ENCODE measurements around the gene ANTXR1. TPM values are rescaled to one million over a fixed set of nuclear protein-coding genes. Genes with fewer than 3 reads are reported as not detected.

The ANTXR1 gene
- total RNA-seq, 1 experiment from 2014 or later: 25.7 TPM

DNA sequence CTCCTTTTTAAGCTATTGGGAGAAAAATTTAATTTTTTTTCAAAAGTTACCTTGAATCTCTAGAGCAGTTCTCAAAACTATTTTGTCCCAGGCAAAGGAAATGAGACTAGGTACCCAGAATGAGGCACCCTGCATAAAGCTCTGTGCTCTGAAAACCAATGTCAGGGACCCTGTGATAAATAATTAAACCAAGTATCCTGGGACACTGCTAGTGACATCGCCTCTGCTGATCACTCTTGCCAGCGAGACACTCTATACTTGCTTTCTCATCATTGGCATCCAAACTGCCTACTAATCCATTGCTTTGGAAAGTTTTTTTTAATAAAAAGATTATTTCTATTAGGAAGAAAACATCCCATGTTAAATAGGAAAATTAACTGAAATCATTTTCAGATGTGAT, 37.1 kb upstream of the ANTXR1 start:
- no peaks in the 10 kb centered on the region for H3K9me3 ChIP-seq (ENCODE audit: control insufficient read depth in 1 of 2, insufficient read depth in 1 of 2, low read depth in 1 of 2, low read length in 2 of 2)
- DNase-seq (ENCODE audit: low read depth, low spot score) (no peak), ATAC-seq (no peak)
- no TSS peak for BruUV-seq (replicated peaks)
- no peaks in the 10 kb centered on the region for H3K36me3 ChIP-seq (ENCODE audit: control insufficient read depth in 1 of 2, insufficient read depth in 2 of 2, low read length in 2 of 2)
- no peaks in the 10 kb centered on the region for H3K9me2 ChIP-seq (ENCODE audit: insufficient read depth)
- no peak overlapping the region for H2AFZ ChIP-seq (ENCODE audit: low read depth, low read length, poor library complexity, severe bottlenecking)
- peaks cover 0 to 14% of the 10 kb centered on the region in 2 experiments; a peak in 2 of 4 replicates for H3K4me1 ChIP-seq (ENCODE audit: control insufficient read depth in 1 of 2, insufficient read depth in 2 of 2, low read length in 2 of 2)
- no peak overlapping the region for H3K27ac ChIP-seq (ENCODE audit: low read depth, low read length)
- no peaks in the 10 kb centered on the region for H4K20me1 ChIP-seq (ENCODE audit: insufficient read depth)
- ChIA-PET CTCF (interaction anchor here (1.5 to 2.0 kb wide), 2 partner anchors 32 to 37 kb away, joined by 3 to 4 read pairs; partner anchors contain the start of gene ANTXR1), POLR2A (no interaction called here), RAD21 (ENCODE audit: low non-redundant PET in 1 of 2, low total read pairs in 2 of 2, uncharacterized antibody in 2 of 2, unreplicated experiment in 2 of 2) (no interaction called here)
- H3K4me3 ChIP-seq (replicated peaks in 1 of 2; ENCODE audit: low read depth in 1 of 2, low read length in 2 of 2): no peak overlapping the region
- TF ChIP-seq FOSL1 (IDR thresholded peaks at IDR 0.05; ENCODE audit: low read depth) (no peak), SIN3A (IDR thresholded peaks at IDR 0.05; ENCODE audit: low read depth) (no peak), CBX3 (IDR thresholded peaks at IDR 0.05; ENCODE audit: low read depth) (no peak), ZNF274 (IDR thresholded peaks at IDR 0.05; ENCODE audit: low read depth, low read length) (no peak), ZFX (IDR thresholded peaks at IDR 0.05) (no peak), SRF (IDR thresholded peaks at IDR 0.05; ENCODE audit: low read depth) (no peak), POLR2A (IDR thresholded peaks at IDR 0.05; ENCODE audit: borderline replicate concordance, extremely low read depth, insufficient read depth, insufficient read length) (no peak), EZH2 (IDR thresholded peaks at IDR 0.05) (no peak), TCF7L2 (IDR thresholded peaks at IDR 0.05; ENCODE audit: borderline replicate concordance, extremely low read depth, insufficient read depth, insufficient read length) (no peak), RAD21 (IDR thresholded peaks at IDR 0.05; ENCODE audit: low read depth) (no peak), EGR1 (IDR thresholded peaks at IDR 0.05; ENCODE audit: low read depth) (no peak)
- TF ChIP-seq, protein P1, sequence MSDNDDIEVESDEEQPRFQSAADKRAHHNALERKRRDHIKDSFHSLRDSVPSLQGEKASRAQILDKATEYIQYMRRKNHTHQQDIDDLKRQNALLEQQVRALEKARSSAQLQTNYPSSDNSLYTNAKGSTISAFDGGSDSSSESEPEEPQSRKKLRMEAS (IDR thresholded peaks at IDR 0.05): no peak
- TF ChIP-seq, protein P2, sequence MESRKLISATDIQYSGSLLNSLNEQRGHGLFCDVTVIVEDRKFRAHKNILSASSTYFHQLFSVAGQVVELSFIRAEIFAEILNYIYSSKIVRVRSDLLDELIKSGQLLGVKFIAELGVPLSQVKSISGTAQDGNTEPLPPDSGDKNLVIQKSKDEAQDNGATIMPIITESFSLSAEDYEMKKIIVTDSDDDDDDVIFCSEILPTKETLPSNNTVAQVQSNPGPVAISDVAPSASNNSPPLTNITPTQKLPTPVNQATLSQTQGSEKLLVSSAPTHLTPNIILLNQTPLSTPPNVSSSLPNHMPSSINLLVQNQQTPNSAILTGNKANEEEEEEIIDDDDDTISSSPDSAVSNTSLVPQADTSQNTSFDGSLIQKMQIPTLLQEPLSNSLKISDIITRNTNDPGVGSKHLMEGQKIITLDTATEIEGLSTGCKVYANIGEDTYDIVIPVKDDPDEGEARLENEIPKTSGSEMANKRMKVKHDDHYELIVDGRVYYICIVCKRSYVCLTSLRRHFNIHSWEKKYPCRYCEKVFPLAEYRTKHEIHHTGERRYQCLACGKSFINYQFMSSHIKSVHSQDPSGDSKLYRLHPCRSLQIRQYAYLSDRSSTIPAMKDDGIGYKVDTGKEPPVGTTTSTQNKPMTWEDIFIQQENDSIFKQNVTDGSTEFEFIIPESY (IDR thresholded peaks at IDR 0.05; ENCODE audit: extremely low read depth, insufficient replicate concordance, low read length): no peak
- TF ChIP-seq, protein P3, sequence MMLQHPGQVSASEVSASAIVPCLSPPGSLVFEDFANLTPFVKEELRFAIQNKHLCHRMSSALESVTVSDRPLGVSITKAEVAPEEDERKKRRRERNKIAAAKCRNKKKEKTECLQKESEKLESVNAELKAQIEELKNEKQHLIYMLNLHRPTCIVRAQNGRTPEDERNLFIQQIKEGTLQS (IDR thresholded peaks at IDR 0.05): no peak
- TF ChIP-seq, protein P4, sequence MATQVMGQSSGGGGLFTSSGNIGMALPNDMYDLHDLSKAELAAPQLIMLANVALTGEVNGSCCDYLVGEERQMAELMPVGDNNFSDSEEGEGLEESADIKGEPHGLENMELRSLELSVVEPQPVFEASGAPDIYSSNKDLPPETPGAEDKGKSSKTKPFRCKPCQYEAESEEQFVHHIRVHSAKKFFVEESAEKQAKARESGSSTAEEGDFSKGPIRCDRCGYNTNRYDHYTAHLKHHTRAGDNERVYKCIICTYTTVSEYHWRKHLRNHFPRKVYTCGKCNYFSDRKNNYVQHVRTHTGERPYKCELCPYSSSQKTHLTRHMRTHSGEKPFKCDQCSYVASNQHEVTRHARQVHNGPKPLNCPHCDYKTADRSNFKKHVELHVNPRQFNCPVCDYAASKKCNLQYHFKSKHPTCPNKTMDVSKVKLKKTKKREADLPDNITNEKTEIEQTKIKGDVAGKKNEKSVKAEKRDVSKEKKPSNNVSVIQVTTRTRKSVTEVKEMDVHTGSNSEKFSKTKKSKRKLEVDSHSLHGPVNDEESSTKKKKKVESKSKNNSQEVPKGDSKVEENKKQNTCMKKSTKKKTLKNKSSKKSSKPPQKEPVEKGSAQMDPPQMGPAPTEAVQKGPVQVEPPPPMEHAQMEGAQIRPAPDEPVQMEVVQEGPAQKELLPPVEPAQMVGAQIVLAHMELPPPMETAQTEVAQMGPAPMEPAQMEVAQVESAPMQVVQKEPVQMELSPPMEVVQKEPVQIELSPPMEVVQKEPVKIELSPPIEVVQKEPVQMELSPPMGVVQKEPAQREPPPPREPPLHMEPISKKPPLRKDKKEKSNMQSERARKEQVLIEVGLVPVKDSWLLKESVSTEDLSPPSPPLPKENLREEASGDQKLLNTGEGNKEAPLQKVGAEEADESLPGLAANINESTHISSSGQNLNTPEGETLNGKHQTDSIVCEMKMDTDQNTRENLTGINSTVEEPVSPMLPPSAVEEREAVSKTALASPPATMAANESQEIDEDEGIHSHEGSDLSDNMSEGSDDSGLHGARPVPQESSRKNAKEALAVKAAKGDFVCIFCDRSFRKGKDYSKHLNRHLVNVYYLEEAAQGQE (IDR thresholded peaks at IDR 0.05; ENCODE audit: low read depth): no peak
- H3K27me3 ChIP-seq (ENCODE audit: insufficient read depth, low read length): no peaks in the 10 kb centered on the region
- no peak overlapping the region for H3K9ac ChIP-seq (ENCODE audit: low read length)
- H3K79me2 ChIP-seq (ENCODE audit: insufficient read depth, low read length): no peaks in the 10 kb centered on the region
- intact Hi-C loops (cut with micrococcal nuclease): no loop called here
- H3K4me2 ChIP-seq (ENCODE audit: low read length): no peak overlapping the region

All from HCT116 (cell line).